Measurements from ENCODE around the gene UBTD1. TPM values are rescaled to one million over a fixed set of nuclear protein-coding genes. Genes with fewer than 3 reads are reported as not detected.

Gene UBTD1
- total and polyA plus RNA-seq, 8 donors = 3.9 to 9.0 (median 5.4) TPM

DNA sequence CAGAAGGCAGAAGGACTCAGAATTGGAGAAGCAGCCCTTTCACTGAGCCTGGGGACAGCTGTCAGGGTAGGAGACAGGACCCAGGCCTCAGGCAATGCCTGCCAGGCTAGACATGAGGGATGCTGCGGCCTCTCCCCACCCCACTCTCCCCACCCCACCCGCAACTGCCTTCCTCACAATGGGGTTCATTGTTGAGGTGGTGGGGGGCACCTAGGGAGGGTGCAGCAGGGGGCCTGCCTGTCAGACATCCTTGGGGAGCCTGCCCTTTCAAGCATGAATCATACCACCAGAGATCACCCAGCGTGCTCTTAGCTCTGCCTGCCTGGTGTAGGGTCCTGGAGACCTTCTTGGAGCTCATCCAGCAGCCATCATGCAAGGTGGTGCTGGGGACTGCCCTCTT lies 90.8 kb downstream of the UBTD1 start, which contains the start of gene C10orf62:
Gene C10orf62, plus strand, starts transcription at position 243 of the 400 bp plus-strand sequence. CDS start 177 bp downstream, outside the sequence.
- H3K9me3 ChIP-seq = no peaks in the 10 kb centered on the region
- DNase-seq (no peak), FAIRE-seq (no peak), ATAC-seq (no peak)
- H3K4me1 ChIP-seq = no peaks in the 10 kb centered on the region
- peak within 1 kb of the TSS in 1 of 4 donors; percentile 17 for H3K27ac ChIP-seq
- no peaks in the 10 kb centered on the region for H3K36me3 ChIP-seq
- WGBS, 2 donors = 71 to 85% methylated on average over 2 to 3 of the region's 3 CpGs
- intact Hi-C loops (cut with DNase I) = no loop called here
- TF ChIP-seq, protein P1, sequence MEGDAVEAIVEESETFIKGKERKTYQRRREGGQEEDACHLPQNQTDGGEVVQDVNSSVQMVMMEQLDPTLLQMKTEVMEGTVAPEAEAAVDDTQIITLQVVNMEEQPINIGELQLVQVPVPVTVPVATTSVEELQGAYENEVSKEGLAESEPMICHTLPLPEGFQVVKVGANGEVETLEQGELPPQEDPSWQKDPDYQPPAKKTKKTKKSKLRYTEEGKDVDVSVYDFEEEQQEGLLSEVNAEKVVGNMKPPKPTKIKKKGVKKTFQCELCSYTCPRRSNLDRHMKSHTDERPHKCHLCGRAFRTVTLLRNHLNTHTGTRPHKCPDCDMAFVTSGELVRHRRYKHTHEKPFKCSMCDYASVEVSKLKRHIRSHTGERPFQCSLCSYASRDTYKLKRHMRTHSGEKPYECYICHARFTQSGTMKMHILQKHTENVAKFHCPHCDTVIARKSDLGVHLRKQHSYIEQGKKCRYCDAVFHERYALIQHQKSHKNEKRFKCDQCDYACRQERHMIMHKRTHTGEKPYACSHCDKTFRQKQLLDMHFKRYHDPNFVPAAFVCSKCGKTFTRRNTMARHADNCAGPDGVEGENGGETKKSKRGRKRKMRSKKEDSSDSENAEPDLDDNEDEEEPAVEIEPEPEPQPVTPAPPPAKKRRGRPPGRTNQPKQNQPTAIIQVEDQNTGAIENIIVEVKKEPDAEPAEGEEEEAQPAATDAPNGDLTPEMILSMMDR (IDR thresholded peaks at IDR 0.05) = no peak
- H3K27me3 ChIP-seq = no peaks in the 10 kb centered on the region
- no peak within 1 kb of the TSS for H3K4me3 ChIP-seq

DNA sequence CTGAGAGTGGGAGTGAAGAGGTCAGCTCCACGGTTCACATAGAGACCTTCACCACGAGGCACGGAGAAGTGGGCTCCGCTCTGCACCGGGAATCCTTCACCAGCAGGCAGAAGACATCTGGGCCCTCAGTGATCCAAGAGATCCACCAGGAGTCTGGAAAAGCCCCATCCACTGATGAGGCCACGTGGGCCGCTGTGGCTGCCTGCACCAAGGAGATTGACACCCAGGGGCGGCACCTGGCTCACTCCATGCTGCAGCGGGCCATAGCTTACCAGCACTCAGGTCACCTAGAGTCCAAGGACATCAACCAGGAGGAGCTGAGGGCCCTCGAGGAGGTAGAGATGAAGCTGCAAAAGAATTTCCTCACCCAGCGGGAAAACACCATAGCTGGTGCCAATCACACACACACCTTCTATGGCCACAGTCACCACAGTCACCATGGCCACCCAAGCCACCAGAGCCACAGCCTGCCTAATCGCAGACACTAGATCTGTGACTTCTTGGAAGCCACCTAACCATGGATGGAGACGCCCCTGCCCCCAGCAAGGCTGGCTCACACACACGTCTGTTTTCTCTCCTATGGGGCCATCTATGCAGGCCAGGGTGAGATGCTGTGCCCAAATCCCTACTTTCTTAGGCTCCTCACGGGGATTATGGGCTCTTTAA lies 91.5 kb downstream of the UBTD1 start:
- Histone ChIP-seq H3K36me3 (no peaks in the 10 kb centered on the region), H3K27ac (peak overlapping the region in 1 of 4 donors; percentile 17), H3K9me3 (no peaks in the 10 kb centered on the region), H3K4me3 (no peak overlapping the region), H3K4me1 (no peaks in the 10 kb centered on the region), H3K27me3 (no peaks in the 10 kb centered on the region)
- ATAC-seq = no peak
- DNase-seq = no peak
- TF ChIP-seq, protein P1 (IDR thresholded peaks at IDR 0.05) = no peak
- WGBS, 2 donors = 76 to 78% methylated on average over 15 of the region's 15 CpGs
- intact Hi-C loops (cut with DNase I) = no loop called here
- no peak for FAIRE-seq

DNA sequence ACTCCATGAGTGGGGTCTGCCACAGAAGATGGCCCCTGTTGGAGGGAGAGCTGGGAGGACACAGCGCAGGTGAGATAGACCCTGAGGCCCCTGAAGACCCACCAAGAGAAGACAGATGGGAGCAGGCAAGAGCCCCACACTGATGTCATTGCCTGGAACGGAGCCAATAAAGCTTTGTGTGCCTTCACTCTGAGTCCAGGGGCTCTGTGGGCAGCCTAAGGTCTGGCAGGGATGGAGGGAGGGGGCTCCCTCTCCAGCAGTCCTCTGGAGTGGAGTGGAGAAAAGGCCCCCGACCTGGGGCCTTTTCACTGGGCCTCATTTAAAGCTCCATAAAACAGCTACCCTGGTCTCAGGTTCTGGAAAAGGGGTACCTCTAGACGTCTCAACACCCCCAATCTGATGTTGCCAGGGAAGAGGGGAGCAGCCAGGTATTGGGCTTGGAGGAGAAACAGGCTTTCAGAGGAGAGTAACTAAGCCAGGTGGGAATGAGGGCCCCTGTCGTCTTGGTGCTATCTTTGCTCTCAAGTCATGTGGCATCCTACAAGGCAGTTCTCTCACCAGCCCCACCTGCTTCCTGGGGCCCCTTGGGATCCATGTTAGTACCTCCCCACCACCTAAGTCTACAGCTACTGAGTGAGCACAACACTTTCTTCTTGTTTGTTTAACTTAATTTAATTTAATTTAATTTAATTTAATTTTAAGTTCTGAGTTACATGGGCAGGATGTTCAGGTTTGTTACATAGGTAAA lies 92.2 kb downstream of the UBTD1 start:
- Histone ChIP-seq H3K27me3 (no peaks in the 10 kb centered on the region), H3K4me3 (no peak overlapping the region), H3K36me3 (no peaks in the 10 kb centered on the region), H3K9me3 (no peaks in the 10 kb centered on the region), H3K4me1 (no peaks in the 10 kb centered on the region), H3K27ac (no peak overlapping the region)
- WGBS, 2 donors = 54 to 58% methylated on average over 5 of the region's 5 CpGs
- ATAC-seq (no peak), DNase-seq (no peak), FAIRE-seq (no peak)
- intact Hi-C loops (cut with DNase I) = no loop called here
- TF ChIP-seq, protein P1 (IDR thresholded peaks at IDR 0.05) = no peak

DNA sequence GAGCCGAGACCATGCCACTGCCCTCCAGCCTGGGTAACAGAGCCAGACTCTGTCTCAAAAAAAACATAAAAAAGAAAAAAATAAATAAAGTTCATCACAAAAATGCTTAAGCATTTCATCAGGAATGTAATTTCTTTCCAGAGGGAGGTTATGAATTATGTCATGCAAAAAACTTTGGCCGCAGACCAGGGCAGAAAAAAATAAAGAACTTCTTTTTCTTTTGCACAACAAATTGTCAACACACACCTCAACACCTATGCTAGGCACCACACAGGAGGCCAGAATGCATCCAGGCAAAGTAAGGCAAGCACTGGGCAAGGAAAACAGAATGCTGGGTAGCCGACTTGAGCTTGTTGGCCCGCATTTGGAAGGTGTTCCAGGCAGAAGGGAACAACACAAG lies 94.7 kb downstream of the UBTD1 start:
- Histone ChIP-seq H3K27me3 (no peaks in the 10 kb centered on the region), H3K9me3 (no peaks in the 10 kb centered on the region), H3K36me3 (no peaks in the 10 kb centered on the region), H3K27ac (peak overlapping the region in 3 of 4 donors; percentile 14 to 33 (median 22)), H3K4me3 (no peak overlapping the region), H3K4me1 (peaks cover 0 to 3% (median 0%) of the 10 kb centered on the region in 3 donors)
- 64 to 67% methylated on average over 4 of the region's 4 CpGs for WGBS, 2 donors
- TF ChIP-seq, protein P1 (IDR thresholded peaks at IDR 0.05) = no peak
- FAIRE-seq = no peak
- ATAC-seq = peak in 2 of 4 donors; percentile 16 to 26
- intact Hi-C loops (cut with DNase I) = no loop called here
- no peak for DNase-seq
